Right lobe of liver (tissue), 4 donors: ENCODE measurements around the gene MSANTD1.

Experiments
- CTCF ChIP-seq, 4 donors: fragments of 200-600 bp in 3 of 4; fragments of 450-650 bp in 1 of 4; IDR thresholded peaks; one replicate each; pipeline versions ENCODE4 v1.5.1 to v1.8.0; 2016 to 2022; ENCODE audit warnings: antibody characterized with exemption in 4 of 4, mild to moderate bottlenecking in 2 of 4
- POLR2A ChIP-seq: fragments of 450-650 bp; IDR thresholded peaks from one replicate; pipeline ENCODE4 v1.6.1; 2017; ENCODE audit warnings: antibody characterized with exemption, mild to moderate bottlenecking
- donor health status: DM: no; HTN: no; CAD: no.
- donor health status: DM: no; HTN: no; CAD: no.
- donor health status: DM: no; HTN: yes; CAD: no.

- TF ChIP-seq POLR2A (no peak), CTCF (IDR thresholded peaks at IDR 0.05) (no peak)
Observed at GRCh38 chr4:3245676-3246075, 3.3 kb upstream of the MSANTD1 start.
